Fibroblast of lung (primary cell): ENCODE results near the gene THBS4. TPM values are rescaled to one million over a fixed set of nuclear protein-coding genes. Genes with fewer than 3 reads are reported as not detected.

ENCODE experiments used
- DNase-seq, 2 donors: peaks; one replicate each; pipeline versions ENCODE4 v3.0.0 to v3.0.0-alpha.2; 2010; ENCODE audit warnings: low read depth in 2 of 2
- H2AFZ ChIP-seq: 2 replicates; pipeline ENCODE4 v1.5.1; 2012; ENCODE audit warnings: low read length, control low read depth, inconsistent platforms
- H3K27ac ChIP-seq: 2 replicates; pipeline ENCODE4 v1.5.1; 2011; ENCODE audit warnings: low read length, control low read depth; ENCODE audit not compliant: insufficient read depth
- H3K27me3 ChIP-seq: 2 replicates; pipeline ENCODE4 v1.5.1; 2011; ENCODE audit warnings: mild to moderate bottlenecking, low read length; ENCODE audit not compliant: control insufficient read depth, insufficient read depth
- H3K36me3 ChIP-seq: 2 replicates; pipeline ENCODE4 v1.5.1; 2011; ENCODE audit warnings: low read length; ENCODE audit not compliant: control insufficient read depth, insufficient read depth
- H3K4me1 ChIP-seq: 2 replicates; pipeline ENCODE4 v1.5.1; 2011; ENCODE audit warnings: low read length; ENCODE audit not compliant: control insufficient read depth, insufficient read depth; ENCODE audit errors: extremely low read depth
- H3K4me2 ChIP-seq: 2 replicates; pipeline ENCODE4 v1.5.1; 2011; ENCODE audit warnings: low read length, control low read depth; ENCODE audit not compliant: insufficient read depth; ENCODE audit errors: extremely low read depth
- H3K4me3 ChIP-seq, 4 experiments: fragments of 200-600 bp in 1 of 4; sonication (generic) in 1 of 4; replicated peaks in 1 of 4; 2 replicates each; pipeline ENCODE4 v1.5.1; 2011 to 2016; ENCODE audit warnings: low read length in 4 of 4, low read depth in 3 of 4, mild to moderate bottlenecking in 3 of 4, control low read depth in 2 of 4, inconsistent platforms in 1 of 4, mixed read lengths in 1 of 4; ENCODE audit not compliant: insufficient read depth in 1 of 4; ENCODE audit errors: control extremely low read depth in 1 of 4
- H3K79me2 ChIP-seq: 2 replicates; pipeline ENCODE4 v1.5.1; 2012; ENCODE audit warnings: mild to moderate bottlenecking, low read length, inconsistent platforms; ENCODE audit not compliant: control insufficient read depth, insufficient read depth
- H3K9ac ChIP-seq: 2 replicates; pipeline ENCODE4 v1.5.1; 2011; ENCODE audit warnings: mild to moderate bottlenecking, low read length, control low read depth; ENCODE audit not compliant: insufficient read depth
- H3K9me3 ChIP-seq: 2 replicates; pipeline ENCODE4 v1.5.1; 2012; ENCODE audit warnings: low read depth, low read length; ENCODE audit not compliant: control insufficient read depth, insufficient read depth
- H4K20me1 ChIP-seq: 2 replicates; pipeline ENCODE4 v1.5.1; 2011; ENCODE audit warnings: low read length; ENCODE audit not compliant: control insufficient read depth, insufficient read depth; ENCODE audit errors: extremely low read depth
- CTCF ChIP-seq, 2 donors: IDR thresholded peaks in 1 of 2; conservative IDR thresholded peaks in 1 of 2; 1 replicate in 1 of 2; 2 replicates in 1 of 2; pipeline ENCODE4 v1.5.1; 2011 to 2012; ENCODE audit warnings: low read length in 2 of 2, control low read depth in 1 of 2, inconsistent platforms in 1 of 2, low read depth in 1 of 2, mild to moderate bottlenecking in 1 of 2
- EZH2 ChIP-seq: IDR thresholded peaks from 2 replicates; pipeline ENCODE4 v1.5.1; 2012; ENCODE audit warnings: low read length, control low read depth, mild to moderate bottlenecking; ENCODE audit errors: missing control alignments
- polyA plus RNA-seq, 2 donors: library from polyadenylated mRNA; depleted of rRNA in 1 of 2; stranded (reverse) in 1 of 2; unstranded in 1 of 2; fragments of >200 nt; gene quantifications; 2 replicates each; pipeline ENCODE4 v1.2.1, GENCODE V29; 2011 to 2012; ENCODE audit warnings: missing spikeins in 1 of 2
- total RNA-seq: library from RNA; depleted of rRNA; stranded (reverse); fragments of >200 nt; gene quantifications from 2 replicates; pipeline ENCODE4 v1.2.1, GENCODE V29; 2014

The THBS4 gene
- total and polyA plus RNA-seq, 2 donors (not counting 1 experiment from before 2014, with no cell fraction given) = 0.11 to 1.5 TPM

- peaks cover 2% of the 10 kb centered on the region for H3K4me1 ChIP-seq
- H3K4me2 ChIP-seq = peak within 1 kb of the TSS; percentile 93
- peaks cover 5% of the 10 kb centered on the region for H3K79me2 ChIP-seq
- TF ChIP-seq CTCF (conservative IDR thresholded peaks at IDR 0.05 in 1 of 2, IDR thresholded peaks at IDR 0.05 in 1 of 2; ENCODE audit: low read depth in 1 of 2, low read length in 2 of 2) = no peak
- TF ChIP-seq EZH2 = no peak
- H3K9me3 ChIP-seq = no peaks in the 10 kb centered on the region
- peak within 1 kb of the TSS; percentile 78 for H2AFZ ChIP-seq
- H3K27ac ChIP-seq = peak within 1 kb of the TSS; percentile 86
- H3K36me3 ChIP-seq = peaks cover 3% of the 10 kb centered on the region
- H3K9ac ChIP-seq = peak within 1 kb of the TSS; percentile 78
- peak within 1 kb of the TSS; percentile 82 to 91 (median 89) for H3K4me3 ChIP-seq
- DNase-seq = peak; percentile 79 to 82
- H4K20me1 ChIP-seq = no peaks in the 10 kb centered on the region
- no peaks in the 10 kb centered on the region for H3K27me3 ChIP-seq
Observed at GRCh38 chr5:79990598-79991507, 44.3 kb upstream of the THBS4 start, which contains the start of gene MTX3. Gene MTX3, minus strand, starts transcription at chr5:79991262. Its CDS starts 24 bp downstream, at chr5:79991238.

GRCh38 chr5:79992891-79993657 is 42.1 kb upstream of the THBS4 start:
- H3K79me2 ChIP-seq = peaks cover 5% of the 10 kb centered on the region
- no peak overlapping the region for H3K27ac ChIP-seq
- no peak overlapping the region for H3K9ac ChIP-seq
- H3K4me1 ChIP-seq = peaks cover 2% of the 10 kb centered on the region
- TF ChIP-seq CTCF (conservative IDR thresholded peaks at IDR 0.05 in 1 of 2, IDR thresholded peaks at IDR 0.05 in 1 of 2; ENCODE audit: low read depth in 1 of 2, low read length in 2 of 2) = no peak
- no peak for TF ChIP-seq EZH2
- no peaks in the 10 kb centered on the region for H3K27me3 ChIP-seq
- no peaks in the 10 kb centered on the region for H4K20me1 ChIP-seq
- peak in 1 of 2 donors; percentile 41 for DNase-seq
- H3K4me2 ChIP-seq = no peak overlapping the region
- H3K36me3 ChIP-seq = peaks cover 3% of the 10 kb centered on the region
- H3K9me3 ChIP-seq = no peaks in the 10 kb centered on the region
- H2AFZ ChIP-seq = no peak overlapping the region
- no peak overlapping the region for H3K4me3 ChIP-seq

- Histone ChIP-seq H2AFZ (no peak overlapping the region), H3K9me3 (no peaks in the 10 kb centered on the region), H3K27me3 (no peaks in the 10 kb centered on the region), H3K79me2 (no peaks in the 10 kb centered on the region), H3K4me2 (no peak overlapping the region), H3K4me3 (no peak overlapping the region), H3K36me3 (no peaks in the 10 kb centered on the region), H3K27ac (no peak overlapping the region), H4K20me1 (no peaks in the 10 kb centered on the region), H3K9ac (no peak overlapping the region), H3K4me1 (no peaks in the 10 kb centered on the region)
- DNase-seq = no peak
- TF ChIP-seq EZH2 (no peak), CTCF (conservative IDR thresholded peaks at IDR 0.05 in 1 of 2, IDR thresholded peaks at IDR 0.05 in 1 of 2; ENCODE audit: low read depth in 1 of 2, low read length in 2 of 2) (no peak)
Observed at GRCh38 chr5:79999722-80000121, 35.4 kb upstream of the THBS4 start.
